HG02623 (cell line): Measurements from ENCODE around the gene CALML3.

ENCODE experiments used
- ATAC-seq: cut with Tn5 transposase; IDR thresholded peaks from one replicate; pipeline ENCODE4 v1.9.1; 2021; ENCODE audit warnings: moderate library complexity; ENCODE audit not compliant: unreplicated experiment

The CALML3 gene

GRCh38 chr10:5506246-5506645 is 18.5 kb upstream of the CALML3 start:
- no peak for ATAC-seq

DNA sequence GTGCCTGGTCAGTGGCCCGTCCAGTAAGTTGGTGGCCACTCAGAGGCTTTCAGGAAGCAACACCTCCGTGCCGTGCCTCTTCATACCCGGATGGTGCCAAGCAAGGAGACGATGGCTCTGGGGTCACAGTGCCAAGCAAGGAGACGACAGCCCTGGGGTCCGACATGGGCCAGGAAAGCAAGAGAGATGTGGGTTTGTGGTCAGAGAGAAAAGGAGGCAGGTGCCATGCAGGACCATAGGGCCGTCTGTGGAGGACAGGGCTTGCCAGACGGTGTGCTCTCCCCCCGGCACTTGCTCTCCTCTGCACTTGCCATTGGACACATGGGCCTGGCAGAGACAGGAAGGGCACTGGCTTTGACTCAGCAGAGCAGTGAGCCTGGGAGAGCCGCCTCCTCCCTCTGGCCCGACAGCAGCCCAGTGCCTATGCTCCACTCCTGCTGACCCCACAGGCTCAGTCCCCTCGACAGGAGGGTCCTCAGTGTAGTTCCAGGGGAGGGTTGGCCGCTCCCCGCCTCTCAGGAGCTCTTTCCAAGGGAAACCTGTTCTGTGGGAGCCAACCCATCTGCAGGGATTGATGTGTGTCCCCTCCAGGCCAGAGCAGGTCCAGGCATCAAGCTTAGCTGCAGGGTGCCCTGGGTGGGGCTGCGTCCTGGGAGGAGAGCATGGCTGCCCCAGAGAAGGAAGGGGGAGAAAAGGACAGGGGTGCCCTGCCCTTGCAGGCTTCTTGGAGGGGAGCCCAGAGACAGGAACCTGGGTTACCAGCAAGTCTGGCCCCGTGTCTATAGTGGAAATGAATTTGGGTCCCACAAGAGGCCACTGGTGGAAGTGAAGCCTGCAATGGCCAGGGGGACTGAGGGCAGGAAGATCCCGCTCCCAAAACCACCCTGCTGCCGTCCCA is 17.8 kb upstream of the CALML3 start:
- no peak for ATAC-seq

GRCh38 chr10:5507649-5508131 is 17.1 kb upstream of the CALML3 start:
- ATAC-seq = no peak

DNA sequence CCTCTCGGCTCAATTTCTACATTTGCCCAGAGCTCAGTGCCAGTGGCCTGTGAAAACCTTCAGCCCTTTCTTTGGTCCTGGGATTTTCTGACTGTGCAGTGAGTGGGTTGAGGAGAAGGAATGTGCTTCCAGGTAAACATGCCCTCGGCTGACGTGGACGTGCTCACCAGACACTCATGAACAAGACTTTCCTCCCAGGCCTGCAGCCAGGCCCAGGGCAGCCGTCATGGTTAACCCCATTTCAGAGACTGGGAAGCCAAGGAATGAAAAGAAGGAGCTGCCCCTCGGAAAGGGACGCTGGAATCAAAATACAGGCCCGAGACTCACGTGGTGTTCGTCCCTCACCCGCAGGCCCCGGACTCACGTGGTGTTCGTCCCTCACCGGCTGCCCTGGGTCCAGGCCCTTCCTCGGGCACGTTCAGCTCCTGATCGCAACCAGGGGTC is 16.6 kb upstream of the CALML3 start:
- ATAC-seq = no peak

GRCh38 chr10:5508786-5509185 is 16.0 kb upstream of the CALML3 start:
- ATAC-seq = no peak

DNA sequence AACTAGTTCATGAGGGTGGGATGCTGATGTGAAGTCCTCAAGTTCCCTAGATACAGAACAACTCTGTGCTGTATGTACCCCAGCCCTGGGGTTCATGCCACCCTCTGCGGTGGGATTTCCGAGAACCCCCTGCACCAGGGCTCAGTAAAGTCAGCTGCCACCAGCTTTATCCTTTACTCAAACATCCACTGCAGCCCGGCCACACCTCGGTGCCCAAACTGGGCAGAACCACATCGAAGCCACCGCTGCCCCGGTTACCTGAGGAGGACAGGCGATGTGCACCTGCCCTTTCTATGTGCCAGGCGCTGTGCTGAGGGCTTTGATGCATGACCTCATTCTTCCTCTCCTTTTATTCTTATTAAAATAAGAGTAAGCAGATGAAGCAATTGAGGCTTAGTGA is 15.5 kb upstream of the CALML3 start:
- ATAC-seq = no peak

DNA sequence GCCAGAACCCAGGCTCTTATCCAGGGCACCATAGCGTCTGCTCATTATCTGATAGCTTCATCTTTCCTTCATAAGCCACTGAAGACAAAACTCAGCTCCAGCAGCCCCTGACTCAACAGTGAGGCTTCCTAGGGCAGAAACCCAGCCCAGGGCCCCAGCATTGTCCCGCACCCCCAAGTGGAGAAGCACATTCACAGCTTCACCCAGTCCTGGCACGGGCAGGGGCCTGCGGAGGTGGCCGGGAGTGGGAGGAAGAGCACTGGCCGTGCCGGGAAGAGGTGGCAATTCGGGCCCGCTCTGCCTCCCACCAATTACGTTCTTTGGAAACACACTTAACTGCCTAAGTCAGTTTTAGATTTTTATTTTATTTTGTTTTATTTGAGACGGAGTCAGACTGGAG is 15.1 kb upstream of the CALML3 start:
- no peak for ATAC-seq

DNA sequence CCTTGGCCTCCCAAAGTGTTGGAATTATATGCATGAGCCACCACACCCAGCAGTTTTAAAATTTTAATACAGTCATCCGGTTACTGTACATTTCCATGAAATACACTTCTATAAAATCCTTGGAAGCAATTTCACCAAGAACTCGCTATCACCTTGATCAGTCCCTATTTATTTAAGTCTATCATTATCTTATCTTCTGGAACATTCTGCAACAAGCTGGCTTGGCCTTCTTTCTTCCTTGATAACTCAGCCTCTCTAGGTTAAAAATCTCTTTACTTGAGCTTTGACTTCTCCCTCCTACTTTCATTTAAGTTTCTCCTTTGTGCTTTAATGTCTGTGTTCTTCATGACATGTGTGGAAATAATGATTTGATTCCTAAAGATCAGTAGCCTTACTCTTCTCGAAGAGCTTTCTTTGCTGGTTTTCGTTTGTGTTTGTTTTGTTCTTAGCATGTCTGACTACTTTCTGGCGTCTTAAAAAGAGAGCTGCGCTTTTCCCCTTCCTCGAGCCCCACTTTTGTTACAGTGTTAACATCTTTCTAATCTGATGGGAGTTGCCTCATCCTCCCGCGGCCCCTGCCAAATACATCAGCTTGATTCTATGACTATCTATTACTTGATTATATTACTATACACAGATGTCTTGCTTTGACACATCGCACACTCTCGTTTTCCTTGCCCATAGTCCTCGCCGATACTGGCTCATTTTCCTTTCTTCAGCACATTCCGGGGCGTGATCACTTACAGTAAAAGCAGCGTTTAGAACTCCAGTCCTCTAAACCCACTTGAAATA is 14.3 kb upstream of the CALML3 start:
- ATAC-seq = no peak

GRCh38 chr10:5511231-5511884 is 13.4 kb upstream of the CALML3 start:
- no peak for ATAC-seq

- ATAC-seq = no peak
These were observed 12.9 kb upstream of the CALML3 start for GRCh38 chr10:5511885-5512280.

DNA sequence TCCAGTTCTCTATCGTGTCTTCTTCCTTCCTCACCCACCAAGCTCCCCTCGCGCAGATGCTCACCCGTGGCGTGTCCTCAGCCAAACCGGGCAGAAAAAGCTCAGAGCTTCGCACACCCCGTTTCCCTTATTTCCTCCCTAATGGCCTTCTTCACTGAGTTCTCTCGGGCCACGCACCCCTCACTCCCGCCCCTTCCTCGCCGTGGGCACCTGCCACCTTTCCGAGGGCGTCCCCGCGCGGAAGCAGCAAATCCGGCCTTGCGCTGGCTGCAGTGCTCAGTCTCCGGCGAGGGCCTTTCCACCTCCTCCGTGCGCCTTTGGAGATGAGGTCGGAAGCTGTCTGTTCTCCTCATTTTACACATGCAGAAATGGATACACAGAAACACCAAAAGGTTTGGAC is 12.4 kb upstream of the CALML3 start:
- no peak for ATAC-seq

GRCh38 chr10:5512881-5513612 is 11.7 kb upstream of the CALML3 start:
- ATAC-seq = no peak

- no peak for ATAC-seq
These were observed 10.4 kb upstream of the CALML3 start for GRCh38 chr10:5514226-5514850.

- no peak for ATAC-seq
These were observed 8.6 kb upstream of the CALML3 start for GRCh38 chr10:5515948-5516761.

- ATAC-seq = no peak
These were observed 7.2 kb upstream of the CALML3 start for GRCh38 chr10:5517546-5517945.

- no peak for ATAC-seq
These were observed 6.6 kb upstream of the CALML3 start for GRCh38 chr10:5518143-5518542.

GRCh38 chr10:5519054-5519453 is 5.7 kb upstream of the CALML3 start:
- no peak for ATAC-seq

- ATAC-seq = no peak
These were observed 1.7 kb upstream of the CALML3 start for GRCh38 chr10:5522913-5523560.
